OCI-LY3 (cell line): ENCODE results near the gene SNCB.

ENCODE experiments used
- CTCF ChIP-seq: fragments of 200-600, 300-600 bp; sonication (generic); IDR thresholded peaks from 2 replicates; pipeline ENCODE4 v1.5.1; 2014; ENCODE audit warnings: antibody characterized with exemption, low read length, low read depth
- EZH2phosphoT487 ChIP-seq: fragments of 200-600 bp; shearing (Covaris generic); IDR thresholded peaks from 2 replicates; pipeline ENCODE4 v1.6.1; 2018; ENCODE audit warnings: antibody characterized with exemption, mixed run types, low read depth

- TF ChIP-seq CTCF (no peak), EZH2phosphoT487 (no peak)
These were observed 18.3 kb upstream of the SNCB start for GRCh38 chr5:176648474-176649194.
